Measurements from ENCODE around the gene DDX1.

DNA sequence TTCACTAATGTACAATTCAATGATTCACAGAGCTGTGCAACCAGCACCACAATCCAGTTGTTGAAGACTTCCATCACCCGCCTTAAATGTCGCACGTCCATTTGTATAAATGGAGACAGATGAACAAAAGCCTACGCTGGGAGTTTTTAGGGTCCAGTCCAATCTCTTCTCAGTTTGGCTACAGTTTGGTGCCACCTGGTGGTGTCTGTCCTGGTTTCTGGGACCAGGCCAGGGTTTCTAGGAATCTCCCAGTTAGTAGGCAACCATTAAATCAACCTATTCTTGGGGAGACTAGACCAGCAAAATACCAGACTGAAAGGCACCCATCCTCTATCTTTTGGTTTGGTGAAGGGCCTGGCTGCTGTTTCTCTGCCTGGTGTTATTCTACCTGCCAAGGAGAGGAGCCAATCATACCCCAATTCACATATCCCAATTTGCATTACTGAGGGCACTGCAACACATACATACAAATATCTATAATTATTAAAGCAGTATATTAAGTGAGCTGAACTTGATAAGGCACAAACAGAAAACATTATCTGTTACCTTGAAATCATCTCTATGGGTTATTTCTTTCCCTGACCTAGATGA is 3.2 kb upstream of the DDX1 start:
- TF ChIP-seq FOXM1 (IDR thresholded peaks at IDR 0.05; ENCODE audit: low read depth, low read length) (no peak), ZNF207 (IDR thresholded peaks at IDR 0.05; ENCODE audit: borderline replicate concordance) (no peak)
